Natural killer cell (primary cell): ENCODE results near the gene CTAGE6. TPM values are rescaled to one million over a fixed set of nuclear protein-coding genes. Genes with fewer than 3 reads are reported as not detected.
A peak's percentile ranks its signal among the peaks of the same experiment; 100 is the strongest.
"Not testable (repeated sequence)": the region's sequence is repeated elsewhere in the genome, so short reads cannot be mapped to it uniquely, and the experiment has no call there.

Experiments used
- ATAC-seq, 3 donors: fragments of 150-1000 bp in 2 of 3; fragments of 200-7000 bp in 1 of 3; cut with Tn5 transposase; 1 replicate in 1 of 3; 2 replicates in 2 of 3; pipeline ENCODE4 v1.10.0; 2021; ENCODE audit warnings: mild to moderate bottlenecking in 2 of 3, moderate library complexity in 2 of 3
- DNase-seq, 2 donors: peaks; one replicate each; pipeline versions ENCODE4 v3.0.0 to v3.0.0-alpha.2; 2013 to 2021; ENCODE audit warnings: mixed read lengths in 1 of 2
- H3K27ac ChIP-seq: one replicate; pipeline ENCODE4 v1.5.1; 2013; ENCODE audit warnings: mild to moderate bottlenecking, low read length
- H3K27me3 ChIP-seq: one replicate; pipeline ENCODE4 v1.6.1; 2013; ENCODE audit warnings: low read length; ENCODE audit not compliant: control insufficient read depth, insufficient read depth
- H3K36me3 ChIP-seq: one replicate; pipeline ENCODE4 v1.6.1; 2013; ENCODE audit warnings: low read length; ENCODE audit not compliant: control insufficient read depth, insufficient read depth
- H3K4me1 ChIP-seq: one replicate; pipeline ENCODE4 v1.6.1; 2013; ENCODE audit warnings: low read length; ENCODE audit not compliant: control insufficient read depth, insufficient read depth
- H3K4me3 ChIP-seq: one replicate; pipeline ENCODE4 v1.5.1; 2013; ENCODE audit warnings: low read length
- H3K9me3 ChIP-seq: one replicate; pipeline ENCODE4 v1.6.1; 2013; ENCODE audit warnings: low read length; ENCODE audit not compliant: control insufficient read depth, insufficient read depth
- H3K27ac Mint-ChIP-seq, 2 donors: one replicate each; pipeline ENCODE4 v1.8.0; 2022; ENCODE audit warnings: mild to moderate bottlenecking in 2 of 2, mixed read lengths in 2 of 2, moderate library complexity in 1 of 2
- H3K27me3 Mint-ChIP-seq, 2 donors: one replicate each; pipeline ENCODE4 v1.8.0; 2022; ENCODE audit warnings: low read depth in 2 of 2, mixed read lengths in 2 of 2
- H3K36me3 Mint-ChIP-seq: one replicate; pipeline ENCODE4 v1.8.0; 2022; ENCODE audit warnings: mixed read lengths
- H3K4me1 Mint-ChIP-seq, 2 donors: one replicate each; pipeline ENCODE4 v1.8.0; 2022; ENCODE audit warnings: mixed read lengths in 2 of 2
- H3K4me3 Mint-ChIP-seq: one replicate; pipeline ENCODE4 v1.8.0; 2022; ENCODE audit warnings: mild to moderate bottlenecking, moderate library complexity, mixed read lengths
- H3K9me3 Mint-ChIP-seq, 2 donors: one replicate each; pipeline ENCODE4 v1.8.0; 2022; ENCODE audit warnings: mixed read lengths in 2 of 2
- CTCF ChIP-seq: fragments of 200-600 bp; IDR thresholded peaks from one replicate; pipeline ENCODE4 v1.8.0; 2022; ENCODE audit warnings: antibody characterized with exemption
- WGBS: methylation state at CpG from one replicate; pipeline ENCODE4 v1.1.7; 2013; ENCODE audit warnings: missing lambda C conversion rate; ENCODE audit not compliant: insufficient coverage; 5-methylcytosine and 5-hydroxymethylcytosine counted together
- intact Hi-C: fragments of 100-400 bp; cut with micrococcal nuclease; formaldehyde crosslinking; loops from one replicate; pipeline ENCODE4 v1.14.2; 2022
- total RNA-seq, 4 donors: library from RNA; stranded (reverse); fragments of 120-200 nt in 1 of 4; gene quantifications; one replicate each; pipeline versions ENCODE4 v1.2.3 to v1.2.4, GENCODE V29; 2013 to 2022

Gene CTAGE6
- total RNA-seq, 3 donors from 2014 or later (not counting 1 experiment from before 2014, with no cell fraction given): 0.16 to 0.72 (median 0.40) TPM

DNA sequence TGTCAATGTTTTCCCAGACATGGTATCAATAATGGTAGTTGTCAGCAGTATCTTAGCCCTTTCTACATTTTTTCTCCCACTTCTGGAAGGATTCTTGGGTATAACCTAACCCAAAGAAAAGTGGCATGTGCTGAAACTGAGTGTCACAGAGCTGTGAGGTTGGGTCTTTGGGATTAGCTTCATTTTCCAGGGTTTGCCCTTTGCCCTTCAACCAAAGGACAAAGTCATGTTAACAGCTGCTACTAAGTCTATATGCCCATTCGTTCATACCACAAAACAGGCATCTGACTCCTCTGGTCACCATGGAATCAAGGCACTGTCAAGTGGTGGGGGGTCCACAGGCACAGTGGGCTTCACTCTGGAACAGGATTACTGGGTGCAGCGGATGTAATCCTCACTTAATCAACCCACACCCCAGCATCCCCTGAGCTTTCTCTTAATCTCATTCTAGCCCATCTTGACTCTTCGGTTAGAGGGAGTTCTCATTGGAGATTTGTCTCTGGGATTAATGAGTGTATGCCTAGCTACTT is 29.1 kb downstream of the CTAGE6 start:
- intact Hi-C loops: no loop called here
- no peaks in the 10 kb centered on the region for H3K4me1 ChIP-seq
- Mint-ChIP-seq H3K27ac (no peak overlapping the region), H3K36me3 (no peaks in the 10 kb centered on the region), H3K9me3 (no peaks in the 10 kb centered on the region), H3K27me3 (no peaks in the 10 kb centered on the region), H3K4me3 (no peak overlapping the region), H3K4me1 (no peaks in the 10 kb centered on the region)
- H3K4me3 ChIP-seq: no peak overlapping the region
- 96% methylated on average over 2 of the region's 3 CpGs for WGBS
- ATAC-seq (no peak), DNase-seq (no peak)
- no peak for TF ChIP-seq CTCF
- H3K36me3 ChIP-seq: peaks cover 3% of the 10 kb centered on the region
- H3K9me3 ChIP-seq: no peaks in the 10 kb centered on the region
- H3K27ac ChIP-seq: no peak overlapping the region
- H3K27me3 ChIP-seq: no peaks in the 10 kb centered on the region

GRCh38 chr7:143727561-143727960 is 29.9 kb downstream of the CTAGE6 start:
- H3K27ac ChIP-seq, H3K27ac Mint-ChIP-seq, H3K4me1 Mint-ChIP-seq, H3K9me3 Mint-ChIP-seq, H3K4me3 ChIP-seq, H3K36me3 ChIP-seq, DNase-seq, H3K4me1 ChIP-seq, H3K27me3 ChIP-seq, intact Hi-C loops, H3K27me3 Mint-ChIP-seq, H3K4me3 Mint-ChIP-seq, H3K9me3 ChIP-seq, H3K36me3 Mint-ChIP-seq: not testable (repeated sequence)
- WGBS: no CpG with 5 or more reads among the region's 7 CpGs
- peak in 2 of 3 donors; percentile 65 to 79 for ATAC-seq

GRCh38 chr7:143726143-143726542 is 31.4 kb downstream of the CTAGE6 start:
- H3K27ac Mint-ChIP-seq, ATAC-seq, H3K4me3 Mint-ChIP-seq, H3K4me3 ChIP-seq, H3K27ac ChIP-seq, H3K9me3 ChIP-seq, H3K4me1 Mint-ChIP-seq, H3K27me3 ChIP-seq, H3K9me3 Mint-ChIP-seq, H3K36me3 ChIP-seq, H3K4me1 ChIP-seq, H3K27me3 Mint-ChIP-seq, intact Hi-C loops, DNase-seq, H3K36me3 Mint-ChIP-seq: not testable (repeated sequence)
- WGBS: no CpG with 5 or more reads among the region's 6 CpGs

GRCh38 chr7:143720335-143720734 is 37.2 kb downstream of the CTAGE6 start:
- H3K27ac ChIP-seq, intact Hi-C loops, H3K4me3 Mint-ChIP-seq, H3K4me1 Mint-ChIP-seq, H3K27me3 Mint-ChIP-seq, H3K9me3 Mint-ChIP-seq, ATAC-seq, H3K27me3 ChIP-seq, H3K27ac Mint-ChIP-seq, H3K4me3 ChIP-seq, H3K36me3 ChIP-seq, H3K9me3 ChIP-seq, DNase-seq, H3K36me3 Mint-ChIP-seq, H3K4me1 ChIP-seq: not testable (repeated sequence)
- WGBS: no CpG with 5 or more reads among the region's 6 CpGs

GRCh38 chr7:143715543-143716193 is 41.8 kb downstream of the CTAGE6 start:
- DNase-seq, H3K27me3 Mint-ChIP-seq, H3K4me3 Mint-ChIP-seq, H3K36me3 ChIP-seq, H3K27ac ChIP-seq, ATAC-seq, H3K4me1 ChIP-seq, H3K4me3 ChIP-seq, H3K27me3 ChIP-seq, H3K27ac Mint-ChIP-seq, H3K9me3 Mint-ChIP-seq, intact Hi-C loops, H3K36me3 Mint-ChIP-seq, H3K4me1 Mint-ChIP-seq, H3K9me3 ChIP-seq: not testable (repeated sequence)

DNA sequence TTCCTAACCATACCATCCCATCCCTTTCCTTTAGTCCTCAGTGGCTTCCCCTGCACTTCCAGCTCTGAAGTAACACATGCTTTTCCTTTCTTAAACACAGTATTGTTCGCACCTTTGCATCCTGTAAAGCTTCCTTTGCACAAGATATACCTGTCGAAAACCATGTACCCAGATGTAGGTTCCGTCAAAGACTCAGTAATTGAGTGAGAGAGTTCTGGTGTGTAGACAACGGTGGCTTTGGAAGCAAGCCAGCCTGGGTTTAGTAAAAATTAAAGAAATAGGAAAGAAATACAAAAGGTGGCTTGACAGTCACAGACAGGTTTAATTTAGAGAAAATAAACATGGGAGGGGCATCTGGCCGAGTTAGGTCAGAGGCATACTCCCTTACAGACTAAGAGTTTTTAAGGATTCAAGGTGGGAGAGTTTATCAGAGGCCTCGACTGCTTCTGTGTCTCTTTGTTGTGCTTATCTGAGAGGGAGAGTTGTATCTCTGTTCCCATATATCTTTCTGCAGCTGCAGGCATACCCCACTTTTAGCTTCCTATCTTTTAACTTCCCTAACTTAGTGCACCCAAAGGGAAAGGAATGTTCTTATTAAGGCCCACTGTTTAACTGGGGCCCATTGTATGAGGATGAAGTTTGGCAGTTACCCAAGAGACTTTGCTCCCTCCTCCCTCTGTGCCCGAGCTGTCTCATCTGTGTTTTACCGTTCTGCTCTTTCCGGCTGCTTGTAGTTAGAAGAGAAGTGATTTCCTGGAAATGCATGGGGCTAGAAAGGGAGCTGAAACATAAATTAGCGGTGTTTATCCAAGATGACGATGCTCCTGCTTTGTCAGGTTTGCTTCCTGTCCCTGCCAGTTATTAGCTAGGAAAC is 42.7 kb downstream of the CTAGE6 start:
- H3K36me3 Mint-ChIP-seq, H3K27me3 Mint-ChIP-seq, H3K4me1 ChIP-seq, H3K4me1 Mint-ChIP-seq, H3K4me3 ChIP-seq, H3K27ac ChIP-seq, H3K27me3 ChIP-seq, H3K36me3 ChIP-seq, H3K9me3 Mint-ChIP-seq, H3K9me3 ChIP-seq, H3K4me3 Mint-ChIP-seq, H3K27ac Mint-ChIP-seq, DNase-seq, intact Hi-C loops: not testable (repeated sequence)
- ATAC-seq: peak in 2 of 3 donors; percentile 25 to 36
- WGBS: no CpG with 5 or more reads among the region's 11 CpGs

DNA sequence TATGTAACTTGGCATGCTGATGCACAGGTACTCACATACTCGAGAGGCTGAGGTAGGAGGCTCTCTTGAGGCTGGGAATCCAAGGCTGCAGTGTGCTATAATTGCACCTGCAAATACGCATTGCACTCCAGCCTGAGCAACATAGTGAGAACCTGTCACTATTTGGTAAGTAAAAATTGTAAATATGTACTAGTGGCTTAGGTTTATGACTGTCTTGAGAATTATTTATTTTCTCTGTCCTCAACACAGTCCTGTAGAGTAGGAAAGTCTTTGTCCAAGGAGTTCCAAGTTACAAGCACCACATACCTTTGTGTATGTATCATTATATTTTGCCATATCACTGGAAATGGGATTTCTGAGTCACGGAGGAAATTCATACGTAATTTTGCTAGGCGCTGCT is 45.1 kb downstream of the CTAGE6 start:
- WGBS: no CpG with 5 or more reads among the region's 5 CpGs

More for the DNA sequence above, 45.1 kb downstream of the CTAGE6 start:
- H3K27ac Mint-ChIP-seq, H3K36me3 Mint-ChIP-seq, H3K9me3 Mint-ChIP-seq, intact Hi-C loops, H3K9me3 ChIP-seq, H3K27me3 Mint-ChIP-seq, H3K4me1 ChIP-seq, H3K27me3 ChIP-seq, DNase-seq, ATAC-seq, H3K4me3 Mint-ChIP-seq, H3K27ac ChIP-seq, H3K4me3 ChIP-seq, H3K36me3 ChIP-seq, H3K4me1 Mint-ChIP-seq: not testable (repeated sequence)
